ENCODE results near the gene ASCL5. TPM values are rescaled to one million over a fixed set of nuclear protein-coding genes. Genes with fewer than 3 reads are reported as not detected.

Gene ASCL5
- total RNA-seq, 1 donor from 2014 or later = not detected

GRCh38 chr1:201157949-201158348 lies 31.0 kb upstream of the ASCL5 start:
- H3K4me1 Mint-ChIP-seq = peaks cover 14% of the 10 kb centered on the region
- intact Hi-C loops (cut with micrococcal nuclease) = no loop called here
- ChIA-PET CTCF (no interaction called here), POLR2A (no interaction called here)
- no peaks in the 10 kb centered on the region for H3K9me3 Mint-ChIP-seq
- no peak for DNase-seq
- peaks cover 11% of the 10 kb centered on the region for H3K27me3 Mint-ChIP-seq
- H3K27ac Mint-ChIP-seq = no peak overlapping the region
- ATAC-seq (ENCODE audit: low read depth) = no peak
- no peak overlapping the region for H3K4me3 Mint-ChIP-seq
- TF ChIP-seq CTCF (IDR thresholded peaks at IDR 0.05) = no peak
- peaks cover 3% of the 10 kb centered on the region for H3K36me3 Mint-ChIP-seq (ENCODE audit: low read depth)

- peaks cover 11% of the 10 kb centered on the region for H3K27me3 Mint-ChIP-seq
- no peak overlapping the region for H3K27ac Mint-ChIP-seq
- DNase-seq (no peak), ATAC-seq (ENCODE audit: low read depth) (no peak)
- ChIA-PET POLR2A (no interaction called here), CTCF (interaction anchor here (0.6 kb wide), 1 partner anchor 545 kb away, joined by 5 read pairs; no protein-coding TSS in a partner anchor)
- no peak overlapping the region for H3K4me3 Mint-ChIP-seq
- H3K9me3 Mint-ChIP-seq = no peaks in the 10 kb centered on the region
- intact Hi-C loops (cut with micrococcal nuclease) = no loop called here
- no peak for TF ChIP-seq CTCF (IDR thresholded peaks at IDR 0.05)
- peaks cover 3% of the 10 kb centered on the region for H3K36me3 Mint-ChIP-seq (ENCODE audit: low read depth)
- peaks cover 16% of the 10 kb centered on the region for H3K4me1 Mint-ChIP-seq
Observed at GRCh38 chr1:201156819-201157218, 29.8 kb upstream of the ASCL5 start.

- Mint-ChIP-seq H3K36me3 (ENCODE audit: low read depth) (peaks cover 6% of the 10 kb centered on the region), H3K27me3 (peaks cover 11% of the 10 kb centered on the region), H3K9me3 (no peaks in the 10 kb centered on the region), H3K4me3 (no peak overlapping the region), H3K27ac (no peak overlapping the region), H3K4me1 (peaks cover 16% of the 10 kb centered on the region)
- intact Hi-C loops (cut with micrococcal nuclease) = no loop called here
- ChIA-PET CTCF (interaction anchor here (0.9 kb wide), 1 partner anchor 15 kb away, joined by 3 read pairs; no protein-coding TSS in a partner anchor), POLR2A (no interaction called here)
- no peak for DNase-seq
- no peak for TF ChIP-seq CTCF (IDR thresholded peaks at IDR 0.05)
- ATAC-seq (ENCODE audit: low read depth) = no peak
Observed at GRCh38 chr1:201156346-201156745, 29.4 kb upstream of the ASCL5 start.

GRCh38 chr1:201155354-201155753 lies 28.4 kb upstream of the ASCL5 start:
- Mint-ChIP-seq H3K27ac (no peak overlapping the region), H3K4me3 (no peak overlapping the region), H3K4me1 (peaks cover 16% of the 10 kb centered on the region), H3K36me3 (ENCODE audit: low read depth) (peaks cover 13% of the 10 kb centered on the region), H3K27me3 (peaks cover 9% of the 10 kb centered on the region), H3K9me3 (no peaks in the 10 kb centered on the region)
- ATAC-seq (ENCODE audit: low read depth) (no peak), DNase-seq (no peak)
- ChIA-PET CTCF (no interaction called here), POLR2A (interaction anchor here (1.0 kb wide), 1 partner anchor 137 kb away, joined by 3 read pairs; no protein-coding TSS in a partner anchor)
- intact Hi-C loops (cut with micrococcal nuclease) = no loop called here
- TF ChIP-seq CTCF (IDR thresholded peaks at IDR 0.05) = no peak

DNA sequence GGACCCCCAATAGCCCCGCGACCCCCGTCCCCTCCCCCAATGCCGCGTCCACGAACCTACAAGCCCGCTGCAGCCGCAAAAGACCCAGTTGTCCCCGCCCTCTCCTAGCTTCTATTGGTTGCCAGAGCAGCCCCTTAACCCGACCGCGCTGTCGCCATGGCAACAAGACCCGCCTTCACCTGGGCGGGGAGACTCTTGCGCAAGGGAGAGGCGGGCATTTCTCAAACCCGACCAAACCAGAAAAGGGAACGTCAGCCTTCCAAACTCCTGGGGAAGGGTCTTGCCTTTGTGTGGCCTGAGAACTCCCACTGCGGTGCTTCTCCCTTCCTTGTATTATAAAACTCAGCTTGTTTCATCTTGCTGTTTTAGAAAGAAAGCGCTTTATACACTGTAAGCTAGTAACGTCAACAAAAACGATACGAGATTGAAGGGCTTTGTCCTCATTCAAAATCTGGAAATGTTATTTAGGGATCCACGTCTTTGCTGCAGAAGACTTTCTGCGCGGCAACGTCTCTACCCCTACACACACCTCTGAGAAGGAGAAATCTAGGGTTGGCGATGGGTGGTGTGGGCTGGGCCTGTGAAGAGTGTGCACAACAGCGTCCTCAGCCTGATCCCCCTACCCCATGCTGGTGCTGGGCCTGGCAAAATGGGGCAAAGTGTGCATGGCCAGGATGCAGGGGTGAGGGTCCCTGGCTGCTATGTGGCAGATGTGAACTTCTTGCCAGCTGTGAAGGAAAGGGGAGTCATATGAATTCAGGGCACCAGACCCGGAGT lies 27.6 kb upstream of the ASCL5 start, which contains the start of gene TMEM9:
TMEM9 (minus strand) TSS at position 86 of the 777 bp plus-strand sequence. CDS start 551 bp downstream, outside the sequence.
- Mint-ChIP-seq H3K27me3 (peaks cover 5% of the 10 kb centered on the region), H3K4me3 (peak within 1 kb of the TSS; percentile 92), H3K36me3 (ENCODE audit: low read depth) (peaks cover 13% of the 10 kb centered on the region), H3K9me3 (no peaks in the 10 kb centered on the region), H3K4me1 (peaks cover 16% of the 10 kb centered on the region), H3K27ac (peak within 1 kb of the TSS; percentile 89)
- CTCF ChIA-PET = interaction anchor here (1.1 to 1.6 kb wide), 5 partner anchors 15 to 182 kb away, joined by 3 to 4 read pairs (median 3); no protein-coding TSS in a partner anchor
- no peak for TF ChIP-seq CTCF (IDR thresholded peaks at IDR 0.05)
- DNase-seq = peak; percentile 98
- POLR2A ChIA-PET = interaction anchor here (0.5 to 1.9 kb wide), 11 partner anchors 13 to 963 kb away, joined by 3 to 15 read pairs (median 4); no protein-coding TSS in a partner anchor
- intact Hi-C loops (cut with micrococcal nuclease) = loop anchor here (1.0 kb wide), 2 partner anchors 16 to 135 kb away; no protein-coding TSS in a partner anchor
- peak; percentile 98 for ATAC-seq (ENCODE audit: low read depth)
